NT2/D1 (cell line): ENCODE results near the gene PDE6D.

ENCODE experiments used
- YY1 ChIP-seq: IDR thresholded peaks from 2 replicates; pipeline ENCODE4 v1.6.1; 2011; ENCODE audit not compliant: insufficient read length, insufficient read depth
- ZNF274 ChIP-seq: IDR thresholded peaks from 2 replicates; pipeline ENCODE4 v1.6.1; 2011; ENCODE audit warnings: mild to moderate bottlenecking, low read depth, low read length

DNA sequence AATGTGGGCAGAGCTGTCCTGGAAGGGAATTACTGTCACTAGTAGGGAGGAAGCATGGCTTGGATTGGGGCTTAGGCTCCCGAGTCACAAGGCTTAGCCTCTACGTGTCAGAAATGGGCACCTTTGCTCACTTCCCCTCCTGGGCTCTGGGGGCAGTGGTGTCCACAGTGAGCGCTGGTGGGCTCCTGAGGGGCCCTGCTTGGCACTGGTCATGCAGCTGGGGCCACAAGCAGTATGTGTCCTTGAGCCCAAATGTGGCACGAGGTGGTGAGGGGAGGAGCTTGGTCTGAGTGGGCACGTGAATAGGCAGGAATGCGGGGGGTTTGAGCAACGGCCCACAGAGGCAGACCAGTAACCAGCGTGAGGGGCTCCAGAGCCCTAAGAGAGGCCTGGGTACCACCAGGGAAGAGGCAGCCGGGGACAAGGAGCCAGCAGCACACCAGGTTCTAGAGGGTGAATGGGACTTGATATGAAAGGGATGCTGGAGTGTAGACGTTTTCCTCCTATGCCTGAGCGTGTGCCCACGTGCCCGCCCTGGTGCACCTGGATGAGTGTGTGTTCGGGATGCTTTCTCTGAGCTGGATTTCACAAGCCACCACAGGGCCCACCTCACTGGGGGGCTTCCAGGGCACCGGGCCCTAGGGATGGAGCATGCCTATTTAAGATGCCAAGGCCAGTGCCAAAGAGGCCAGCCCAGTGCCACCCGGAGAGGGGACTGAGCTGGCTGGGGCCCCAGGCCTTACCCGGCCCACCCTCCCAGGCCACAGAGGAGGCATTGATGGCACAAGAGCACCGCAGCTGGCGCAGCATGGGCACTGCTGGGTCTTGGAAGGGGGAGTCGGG lies 95.5 kb downstream of the PDE6D start:
- TF ChIP-seq YY1 (no peak), ZNF274 (no peak)
